ENCODE results near the gene GGA1.
A peak's percentile ranks its signal among the peaks of the same experiment; 100 is the strongest.

GGA1 gene, protein sequence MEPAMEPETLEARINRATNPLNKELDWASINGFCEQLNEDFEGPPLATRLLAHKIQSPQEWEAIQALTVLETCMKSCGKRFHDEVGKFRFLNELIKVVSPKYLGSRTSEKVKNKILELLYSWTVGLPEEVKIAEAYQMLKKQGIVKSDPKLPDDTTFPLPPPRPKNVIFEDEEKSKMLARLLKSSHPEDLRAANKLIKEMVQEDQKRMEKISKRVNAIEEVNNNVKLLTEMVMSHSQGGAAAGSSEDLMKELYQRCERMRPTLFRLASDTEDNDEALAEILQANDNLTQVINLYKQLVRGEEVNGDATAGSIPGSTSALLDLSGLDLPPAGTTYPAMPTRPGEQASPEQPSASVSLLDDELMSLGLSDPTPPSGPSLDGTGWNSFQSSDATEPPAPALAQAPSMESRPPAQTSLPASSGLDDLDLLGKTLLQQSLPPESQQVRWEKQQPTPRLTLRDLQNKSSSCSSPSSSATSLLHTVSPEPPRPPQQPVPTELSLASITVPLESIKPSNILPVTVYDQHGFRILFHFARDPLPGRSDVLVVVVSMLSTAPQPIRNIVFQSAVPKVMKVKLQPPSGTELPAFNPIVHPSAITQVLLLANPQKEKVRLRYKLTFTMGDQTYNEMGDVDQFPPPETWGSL
- 116 to 134 (median 125) reads per million in 4 experiments for total RNA-seq

- peak; percentile 91 for DNase-seq
Measured at GRCh38 chr22:37608477-37609239, at the start of gene GGA1. GGA1 (plus strand) TSS chr22:37608834; CDS start chr22:37608861, 27 bp downstream.

GRCh38 chr22:37559521-37559900 lies 49.1 kb upstream of the GGA1 start:
- no peak for DNase-seq

DNA sequence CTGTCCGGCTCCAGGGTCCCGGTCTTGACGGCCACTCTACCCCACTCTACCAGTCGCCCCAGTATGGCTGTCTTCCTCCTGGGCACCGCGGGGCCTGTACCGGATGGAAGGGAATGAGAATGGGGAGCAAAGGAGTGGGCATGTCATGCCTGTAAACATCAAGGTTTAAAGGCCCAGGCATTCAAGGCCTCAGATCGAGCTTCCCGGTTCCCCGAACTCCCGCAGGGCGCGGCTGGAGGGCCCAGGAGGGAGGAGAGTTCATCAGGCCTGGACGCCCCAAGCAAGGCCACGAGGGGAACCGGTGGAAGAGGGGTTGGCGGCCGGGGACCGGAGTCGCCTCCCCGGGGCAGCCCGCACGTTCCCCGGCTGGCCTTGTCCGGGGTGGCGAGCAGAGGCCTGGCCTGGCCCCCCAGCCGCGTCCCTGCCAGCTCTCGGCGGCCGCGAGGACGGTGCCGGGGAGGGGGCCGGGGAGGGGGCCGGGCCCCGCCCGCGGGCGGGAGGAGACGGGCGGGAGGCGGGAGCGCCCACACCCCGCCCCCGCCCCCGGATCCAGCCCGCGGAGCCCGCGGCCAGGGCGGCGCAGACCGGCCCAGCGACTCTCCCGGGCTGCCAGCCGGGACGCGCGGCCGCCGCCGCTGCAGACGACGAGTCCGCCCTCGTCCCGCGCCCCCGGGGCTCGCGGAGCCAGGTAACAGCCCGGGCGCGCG lies 48.6 kb upstream of the GGA1 start, which contains the start of gene CDC42EP1:
CDC42EP1 (plus strand) TSS at position 580 of the 707 bp plus-strand sequence. CDS start 5,870 bp downstream, outside the sequence.
- DNase-seq, result no peak

DNA sequence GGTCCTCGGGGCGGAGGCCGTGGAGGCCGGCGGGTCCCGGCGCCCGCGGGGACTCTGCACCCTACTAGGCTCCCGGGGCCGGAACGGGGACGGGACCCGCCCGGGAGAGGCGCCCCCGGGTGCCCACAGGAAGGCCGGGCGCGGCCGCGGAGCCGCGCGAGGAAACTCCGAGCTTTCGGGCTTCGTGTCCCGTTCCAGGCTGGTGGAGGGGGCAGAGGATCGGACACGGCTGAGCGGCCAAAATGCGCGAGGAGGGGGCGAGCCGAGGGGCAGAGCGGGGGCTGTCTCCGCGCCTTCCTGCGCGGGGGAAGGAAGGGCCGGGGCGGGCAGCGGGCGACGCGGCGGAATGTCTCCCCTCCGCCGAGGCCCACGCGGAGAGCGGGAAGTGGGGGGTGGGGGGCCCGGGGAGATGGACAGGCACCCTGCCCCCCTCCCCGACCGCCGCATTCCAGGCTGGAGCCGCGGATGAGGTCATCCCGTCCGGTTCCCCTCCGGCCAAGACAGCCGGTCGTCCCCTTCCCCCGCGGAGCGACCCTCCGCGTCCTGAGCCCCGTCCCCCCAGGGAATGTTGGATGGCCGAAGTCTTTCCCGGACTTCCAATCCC lies 47.9 kb upstream of the GGA1 start:
- DNase-seq, result no peak

GRCh38 chr22:37561212-37562048 lies 47.2 kb upstream of the GGA1 start:
- peak; percentile 70 for DNase-seq

DNA sequence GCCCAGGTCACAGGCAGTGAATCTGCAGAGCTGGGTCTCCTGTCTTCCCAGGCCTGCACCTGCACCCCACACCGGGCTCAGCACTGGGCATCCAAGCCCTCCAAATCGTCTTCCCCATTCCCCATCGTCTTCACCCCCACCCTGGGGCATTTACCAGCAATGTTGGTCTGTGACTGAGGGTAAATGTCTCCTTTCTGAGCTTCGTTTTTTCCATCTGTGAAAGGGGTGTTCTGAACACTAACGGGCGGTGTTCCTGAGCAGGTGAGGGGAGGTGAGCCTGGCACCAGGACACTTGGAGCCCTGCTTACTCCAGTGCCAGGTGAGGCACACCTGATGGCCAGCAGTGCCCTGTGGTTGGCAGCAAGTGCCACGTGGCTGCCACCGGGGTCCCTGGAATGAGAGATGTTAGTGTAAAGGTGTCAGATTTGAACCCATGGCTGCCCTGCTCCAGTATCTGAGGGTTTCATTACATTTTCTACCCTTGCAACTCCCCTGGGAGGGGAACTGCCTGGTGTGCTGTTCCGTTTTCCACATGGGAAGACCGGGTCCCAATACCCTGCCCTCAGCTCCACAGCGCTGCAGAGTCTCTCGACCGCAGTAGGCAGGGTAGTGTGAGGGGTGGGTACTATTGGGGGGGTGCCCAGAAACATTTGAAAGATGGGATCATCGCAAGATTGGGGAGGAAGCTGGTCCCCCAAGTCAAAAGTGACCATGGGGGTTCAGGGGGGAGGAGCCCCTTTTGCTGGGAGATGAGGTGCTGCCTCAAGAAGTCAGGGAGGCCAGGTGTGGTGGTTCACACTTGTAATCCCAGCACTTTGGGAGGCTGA lies 46.4 kb upstream of the GGA1 start:
- no peak for DNase-seq

GRCh38 chr22:37563153-37564081 lies 45.2 kb upstream of the GGA1 start:
- no peak for DNase-seq

DNA sequence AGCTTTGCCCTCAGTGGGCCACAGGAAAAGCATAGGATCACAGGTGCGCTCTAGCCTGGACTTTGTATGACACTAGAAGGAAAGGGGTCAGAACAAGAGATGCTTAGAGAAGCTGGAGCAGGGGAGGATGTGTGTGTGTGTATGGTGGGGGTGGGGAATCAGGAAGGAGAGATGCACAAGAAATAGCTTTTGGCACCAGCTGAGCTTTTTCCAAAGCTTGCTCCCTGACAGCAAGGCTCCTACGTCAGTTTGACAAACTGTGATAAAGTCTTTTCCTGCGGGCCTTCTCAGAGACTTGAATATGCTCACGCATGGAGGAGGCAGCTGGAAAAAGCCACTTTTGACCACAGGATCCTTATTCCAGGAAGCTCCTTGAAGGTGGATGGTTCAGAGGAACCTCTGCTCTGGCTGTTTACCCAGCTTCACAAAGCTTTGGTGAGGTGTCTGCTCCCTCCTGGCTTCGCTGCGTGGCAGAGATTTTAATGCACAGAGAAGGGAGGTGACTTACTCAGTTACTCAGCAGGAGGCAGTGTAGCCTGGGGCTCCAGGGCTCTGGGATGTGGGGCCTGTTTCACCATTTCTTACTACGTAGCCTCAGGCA lies 44.4 kb upstream of the GGA1 start:
- no peak for DNase-seq

- no peak for DNase-seq
Measured at GRCh38 chr22:37565830-37566229, 42.8 kb upstream of the GGA1 start.

DNA sequence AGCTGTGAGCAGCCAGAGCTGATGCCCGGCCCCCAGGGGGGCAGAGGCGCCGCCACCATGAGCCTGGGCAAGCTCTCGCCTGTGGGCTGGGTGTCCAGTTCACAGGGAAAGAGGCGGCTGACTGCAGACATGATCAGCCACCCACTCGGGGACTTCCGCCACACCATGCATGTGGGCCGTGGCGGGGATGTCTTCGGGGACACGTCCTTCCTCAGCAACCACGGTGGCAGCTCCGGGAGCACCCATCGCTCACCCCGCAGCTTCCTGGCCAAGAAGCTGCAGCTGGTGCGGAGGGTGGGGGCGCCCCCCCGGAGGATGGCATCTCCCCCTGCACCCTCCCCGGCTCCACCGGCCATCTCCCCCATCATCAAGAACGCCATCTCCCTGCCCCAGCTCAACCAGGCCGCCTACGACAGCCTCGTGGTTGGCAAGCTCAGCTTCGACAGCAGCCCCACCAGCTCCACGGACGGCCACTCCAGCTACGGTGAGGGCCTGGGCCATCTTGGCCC lies 42.3 kb upstream of the GGA1 start:
- no peak for DNase-seq

DNA sequence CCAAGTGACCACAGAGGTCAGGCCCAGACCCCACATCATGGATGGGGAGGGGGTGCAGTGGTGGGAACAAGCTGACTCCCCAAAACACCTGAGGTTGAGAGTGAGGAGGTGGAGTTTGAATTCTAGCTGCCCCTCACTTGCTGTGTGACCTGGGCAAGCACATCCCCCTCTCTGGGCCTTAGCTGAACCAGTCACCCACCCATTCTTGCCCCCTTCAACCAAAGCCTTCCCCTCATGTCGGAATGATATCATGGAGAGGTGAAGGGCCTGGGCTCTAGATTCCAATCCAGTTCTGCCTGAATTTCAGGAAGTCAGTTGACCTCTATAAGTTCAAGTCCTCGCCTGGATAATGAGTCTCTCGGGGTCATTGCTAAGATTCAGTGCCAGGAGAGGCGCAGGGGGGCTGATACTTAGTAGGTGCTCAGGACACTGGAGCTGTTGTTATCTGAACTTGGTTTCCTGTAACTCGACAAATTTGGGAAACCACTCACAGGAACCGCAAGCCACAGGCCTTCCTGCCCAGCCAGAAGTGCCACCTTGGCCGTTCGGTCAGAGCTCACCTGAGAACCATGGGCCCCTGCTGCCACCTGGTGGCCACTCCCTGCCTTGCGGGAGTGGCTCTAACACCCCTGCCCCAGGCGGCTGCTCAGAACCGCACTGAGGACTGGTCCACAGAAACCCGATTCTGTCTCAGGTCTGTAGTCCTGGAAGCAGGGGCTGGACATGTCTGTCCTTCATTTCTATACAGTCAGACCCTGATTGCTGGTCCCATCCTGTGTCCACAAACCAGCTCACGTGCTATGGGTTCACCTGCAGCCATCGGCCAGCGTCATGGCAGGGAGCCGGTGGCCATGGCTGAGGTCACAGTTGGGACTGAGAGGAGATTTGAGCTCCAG lies 41.5 kb upstream of the GGA1 start:
- DNase-seq, result peak; percentile 82

DNA sequence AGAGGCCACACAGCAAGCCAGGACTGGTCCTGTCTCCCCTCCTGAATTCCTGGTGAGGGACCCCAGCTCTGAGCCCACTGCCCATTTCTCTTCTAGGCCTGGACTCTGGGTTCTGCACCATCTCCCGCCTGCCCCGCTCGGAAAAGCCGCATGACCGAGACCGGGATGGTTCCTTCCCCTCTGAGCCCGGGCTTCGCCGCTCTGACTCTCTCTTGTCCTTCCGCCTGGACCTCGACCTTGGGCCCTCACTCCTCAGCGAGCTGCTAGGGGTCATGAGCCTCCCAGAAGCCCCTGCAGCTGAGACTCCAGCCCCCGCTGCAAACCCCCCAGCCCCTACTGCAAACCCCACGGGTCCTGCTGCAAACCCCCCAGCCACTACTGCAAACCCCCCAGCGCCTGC lies 40.6 kb upstream of the GGA1 start:
- DNase-seq, result no peak

DNA sequence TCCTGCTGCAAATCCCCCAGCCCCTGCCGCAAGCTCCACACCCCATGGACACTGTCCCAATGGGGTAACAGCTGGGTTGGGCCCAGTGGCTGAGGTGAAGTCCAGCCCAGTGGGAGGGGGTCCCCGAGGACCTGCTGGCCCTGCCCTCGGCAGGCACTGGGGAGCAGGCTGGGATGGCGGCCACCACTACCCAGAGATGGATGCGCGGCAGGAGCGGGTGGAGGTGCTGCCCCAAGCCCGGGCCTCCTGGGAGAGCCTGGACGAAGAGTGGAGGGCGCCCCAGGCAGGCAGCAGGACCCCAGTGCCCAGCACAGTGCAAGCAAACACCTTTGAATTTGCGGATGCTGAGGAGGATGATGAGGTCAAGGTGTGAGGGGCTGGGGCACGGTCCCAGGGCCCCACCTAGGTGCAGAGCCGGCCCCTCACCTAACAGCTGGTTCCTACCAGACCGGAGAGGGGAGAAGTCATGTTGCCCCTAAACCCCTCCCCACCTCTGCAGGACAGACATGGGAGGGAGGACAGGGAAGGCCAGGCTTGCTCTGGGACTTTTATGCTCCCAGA lies 40.1 kb upstream of the GGA1 start:
- no peak for DNase-seq

DNA sequence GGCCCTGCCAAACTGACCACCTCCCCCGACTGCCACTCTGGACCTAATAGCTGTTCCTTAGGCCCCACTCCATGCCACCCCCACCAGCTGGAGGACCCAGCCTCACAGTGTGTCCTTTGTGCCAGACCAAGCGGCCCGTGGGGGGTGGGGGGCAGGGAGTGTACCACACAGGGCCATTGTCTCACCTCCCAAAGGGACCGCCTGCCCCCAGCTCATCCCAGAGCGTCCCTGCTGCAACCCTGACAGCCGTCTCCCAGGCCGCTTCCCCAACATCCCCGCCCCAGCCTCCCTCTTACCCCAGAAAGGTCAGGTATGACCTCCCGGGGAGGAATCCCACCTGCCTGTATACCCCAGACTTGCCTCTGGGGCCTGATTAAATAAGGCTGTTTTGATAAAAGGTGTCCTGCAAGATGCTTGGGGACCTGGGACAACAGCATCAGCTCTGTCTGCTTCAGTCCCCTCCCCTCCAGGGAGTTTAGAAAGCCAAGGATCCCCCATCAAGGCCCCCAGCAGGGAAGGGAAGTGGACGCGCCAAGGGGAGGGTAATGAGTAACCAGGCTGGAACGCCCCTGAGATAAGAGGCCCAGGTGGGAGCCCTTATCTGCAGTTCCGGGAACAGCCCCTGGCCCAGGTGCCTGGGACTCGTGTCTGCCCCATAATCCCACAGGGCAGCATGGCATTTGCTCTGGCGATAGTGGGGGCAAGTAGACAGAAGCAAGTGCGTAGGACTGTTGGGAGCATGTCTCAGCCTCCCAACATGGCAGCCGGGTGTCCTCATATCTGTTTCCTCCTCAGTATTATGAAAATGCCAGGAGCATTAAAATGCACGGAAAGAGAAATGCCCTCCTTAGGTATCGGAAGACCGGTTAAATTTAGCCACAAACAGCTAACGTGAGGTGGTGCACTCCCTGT lies 39.4 kb upstream of the GGA1 start:
- no peak for DNase-seq

DNA sequence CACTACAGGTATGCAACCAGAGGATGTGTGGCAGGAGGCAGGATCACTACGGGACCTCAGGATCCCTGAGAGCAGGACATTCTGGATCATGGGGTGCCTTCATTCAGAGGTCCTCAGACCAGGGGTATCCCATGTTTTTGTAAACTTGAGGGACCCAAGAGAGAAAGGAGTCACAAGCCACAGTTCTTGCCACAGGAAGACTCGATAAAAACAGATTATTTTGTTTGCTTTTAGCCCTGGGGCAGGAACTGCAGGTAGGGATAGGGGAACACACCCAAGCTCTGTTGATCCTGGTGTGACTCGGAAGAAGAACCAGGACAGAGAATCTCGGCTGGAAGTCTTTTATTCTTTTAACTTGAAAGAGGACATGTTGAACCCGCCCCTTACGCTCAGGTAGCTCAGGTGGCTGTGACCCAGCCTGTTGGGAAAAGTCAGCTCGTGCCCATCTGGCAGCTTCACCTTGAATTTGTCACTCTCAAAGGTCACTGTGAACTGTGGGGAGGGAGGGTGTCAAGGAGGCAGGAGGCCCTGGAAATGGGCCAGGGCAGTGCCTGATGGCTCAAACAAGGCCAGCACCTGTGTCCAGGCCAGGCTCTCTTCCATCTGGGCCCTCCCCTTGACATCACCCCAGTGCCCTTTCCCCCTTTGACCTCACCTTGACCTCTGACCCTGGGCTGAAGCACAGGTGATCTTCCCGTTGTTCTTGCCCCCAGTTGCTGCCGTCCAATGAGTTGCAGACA lies 38.5 kb upstream of the GGA1 start:
- no peak for DNase-seq

DNA sequence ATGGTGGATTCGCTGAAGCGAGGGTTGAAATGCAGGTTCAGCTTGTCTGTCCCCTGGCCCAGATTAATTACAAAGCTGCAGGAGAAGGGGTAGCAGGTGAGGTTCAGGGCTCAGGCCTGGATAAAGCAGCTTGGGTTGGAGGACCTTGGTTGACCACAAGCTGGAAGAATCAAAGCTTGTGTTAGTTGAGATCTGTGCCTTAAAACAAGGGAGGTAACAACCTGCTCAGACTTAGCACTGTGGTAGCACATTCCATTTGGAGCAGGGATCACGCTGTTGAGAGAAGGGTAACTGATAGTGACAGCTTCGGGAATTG lies 38.0 kb upstream of the GGA1 start:
- no peak for DNase-seq

Measured in effector CD8-positive, alpha-beta T cell (primary cell).